Large intestine (tissue), 3 donors: ENCODE results near the gene TBC1D2. TPM values are rescaled to one million over a fixed set of nuclear protein-coding genes. Genes with fewer than 3 reads are reported as not detected.

Source experiments
- DNase-seq, 2 donors: peaks; one replicate each; pipeline versions ENCODE4 v3.0.0 to v3.0.0-alpha.2; 2013
- H3K27ac ChIP-seq: one replicate; pipeline ENCODE4 v1.5.1; 2013; ENCODE audit warnings: low read length
- H3K27me3 ChIP-seq: 2 replicates; pipeline ENCODE4 v1.6.1; 2013; ENCODE audit warnings: low read length; ENCODE audit not compliant: control insufficient read depth, insufficient read depth
- H3K36me3 ChIP-seq: 2 replicates; pipeline ENCODE4 v1.6.1; 2013; ENCODE audit warnings: low read length; ENCODE audit not compliant: control insufficient read depth, insufficient read depth
- H3K4me1 ChIP-seq: one replicate; pipeline ENCODE4 v1.6.1; 2013; ENCODE audit warnings: low read length; ENCODE audit not compliant: control insufficient read depth, insufficient read depth
- H3K4me3 ChIP-seq: one replicate; pipeline ENCODE4 v1.5.1; 2013; ENCODE audit warnings: low read length
- H3K9me3 ChIP-seq: one replicate; pipeline ENCODE4 v1.6.1; 2013; ENCODE audit warnings: mild to moderate bottlenecking, low read depth, low read length, moderate library complexity; ENCODE audit not compliant: control insufficient read depth
- WGBS: methylation state at CpG from one replicate; pipeline ENCODE4 v1.1.5; 2013; ENCODE audit warnings: low lambda C conversion rate; ENCODE audit not compliant: insufficient coverage; 5-methylcytosine and 5-hydroxymethylcytosine counted together
- polyA plus RNA-seq: library from polyadenylated mRNA; unstranded; fragments of 120-200 nt; gene quantifications from one replicate; pipeline ENCODE4 v1.2.1, GENCODE V29; 2013

TBC1D2 gene
- polyA plus RNA-seq, 1 donor = 30.1 TPM

GRCh38 chr9:98247831-98248657 is 7.4 kb downstream of the TBC1D2 start:
- WGBS = 60% methylated on average over 1 of the region's 8 CpGs
- no peak overlapping the region for H3K4me3 ChIP-seq
- DNase-seq = no peak

GRCh38 chr9:98242426-98242825 is 13.0 kb downstream of the TBC1D2 start:
- Histone ChIP-seq H3K9me3 (no peaks in the 10 kb centered on the region), H3K36me3 (peaks cover 7% of the 10 kb centered on the region)
- WGBS = 80% methylated on average over 1 of the region's 3 CpGs

More at GRCh38 chr9:98247831-98248657, 7.4 kb downstream of the TBC1D2 start:
- Histone ChIP-seq H3K27ac (peak overlapping the region; percentile 27), H3K4me1 (peaks cover 30% of the 10 kb centered on the region), H3K9me3 (no peaks in the 10 kb centered on the region), H3K36me3 (peaks cover 26% of the 10 kb centered on the region), H3K27me3 (no peaks in the 10 kb centered on the region)

GRCh38 chr9:98241357-98242300 is 13.8 kb downstream of the TBC1D2 start:
- Histone ChIP-seq H3K4me1 (peaks cover 17% of the 10 kb centered on the region), H3K9me3 (no peaks in the 10 kb centered on the region), H3K27me3 (no peaks in the 10 kb centered on the region), H3K27ac (peak overlapping the region; percentile 71), H3K36me3 (peaks cover 7% of the 10 kb centered on the region), H3K4me3 (no peak overlapping the region)
- DNase-seq = peak; percentile 76 to 78
- no CpG with 5 or more reads among the region's 8 CpGs for WGBS

More at GRCh38 chr9:98242426-98242825, 13.0 kb downstream of the TBC1D2 start:
- H3K4me3 ChIP-seq = no peak overlapping the region
- peak overlapping the region; percentile 71 for H3K27ac ChIP-seq
- H3K27me3 ChIP-seq = no peaks in the 10 kb centered on the region
- no peak for DNase-seq
- peaks cover 12% of the 10 kb centered on the region for H3K4me1 ChIP-seq

- peak in 1 of 2 donors; percentile 45 for DNase-seq
- Histone ChIP-seq H3K27me3 (no peaks in the 10 kb centered on the region), H3K4me3 (no peak overlapping the region), H3K9me3 (no peaks in the 10 kb centered on the region), H3K36me3 (peaks cover 7% of the 10 kb centered on the region), H3K4me1 (peaks cover 23% of the 10 kb centered on the region), H3K27ac (peak overlapping the region; percentile 18)
- WGBS = no CpG with 5 or more reads among the region's 3 CpGs
Measured at GRCh38 chr9:98240475-98240874, 15.0 kb downstream of the TBC1D2 start.

GRCh38 chr9:98236901-98237487 is 18.5 kb downstream of the TBC1D2 start:
- peak overlapping the region; percentile 77 for H3K27ac ChIP-seq
- peaks cover 10% of the 10 kb centered on the region for H3K36me3 ChIP-seq
- peak; percentile 48 to 77 for DNase-seq
- no peak overlapping the region for H3K4me3 ChIP-seq
- peaks cover 56% of the 10 kb centered on the region for H3K4me1 ChIP-seq
- no peaks in the 10 kb centered on the region for H3K9me3 ChIP-seq
- 50% methylated on average over 1 of the region's 8 CpGs for WGBS
- H3K27me3 ChIP-seq = no peaks in the 10 kb centered on the region

GRCh38 chr9:98235126-98235525 is 20.3 kb downstream of the TBC1D2 start:
- 19% methylated on average over 3 of the region's 9 CpGs for WGBS
- H3K27ac ChIP-seq = peak overlapping the region; percentile 98

GRCh38 chr9:98234245-98234825 is 21.1 kb downstream of the TBC1D2 start:
- no CpG with 5 or more reads among the region's 9 CpGs for WGBS
- H3K36me3 ChIP-seq = peaks cover 14% of the 10 kb centered on the region
- H3K27ac ChIP-seq = peak overlapping the region; percentile 98
- no peaks in the 10 kb centered on the region for H3K9me3 ChIP-seq
- H3K4me3 ChIP-seq = no peak overlapping the region
- peaks cover 77% of the 10 kb centered on the region for H3K4me1 ChIP-seq
- no peaks in the 10 kb centered on the region for H3K27me3 ChIP-seq
- DNase-seq = peak; percentile 70 to 89

More at GRCh38 chr9:98235126-98235525, 20.3 kb downstream of the TBC1D2 start:
- no peaks in the 10 kb centered on the region for H3K9me3 ChIP-seq
- H3K36me3 ChIP-seq = peaks cover 14% of the 10 kb centered on the region
- no peak overlapping the region for H3K4me3 ChIP-seq
- no peak for DNase-seq
- no peaks in the 10 kb centered on the region for H3K27me3 ChIP-seq
- peaks cover 69% of the 10 kb centered on the region for H3K4me1 ChIP-seq

GRCh38 chr9:98232926-98233325 is 22.5 kb downstream of the TBC1D2 start:
- no CpG with 5 or more reads among the region's 5 CpGs for WGBS
- Histone ChIP-seq H3K4me1 (peaks cover 91% of the 10 kb centered on the region), H3K27ac (peak overlapping the region; percentile 98), H3K36me3 (peaks cover 18% of the 10 kb centered on the region), H3K4me3 (no peak overlapping the region), H3K9me3 (no peaks in the 10 kb centered on the region), H3K27me3 (no peaks in the 10 kb centered on the region)
- DNase-seq = no peak

GRCh38 chr9:98231770-98232478 is 23.5 kb downstream of the TBC1D2 start:
- peak in 1 of 2 donors; percentile 64 for DNase-seq
- WGBS = no CpG with 5 or more reads among the region's 6 CpGs
- Histone ChIP-seq H3K27me3 (no peaks in the 10 kb centered on the region), H3K27ac (peak overlapping the region; percentile 96), H3K4me1 (peaks cover 95% of the 10 kb centered on the region), H3K4me3 (no peak overlapping the region), H3K9me3 (no peaks in the 10 kb centered on the region), H3K36me3 (peaks cover 18% of the 10 kb centered on the region)
